Left ventricle myocardium inferior (tissue), 1 donor: ENCODE results near the gene MCM7. TPM values are rescaled to one million over a fixed set of nuclear protein-coding genes. Genes with fewer than 3 reads are reported as not detected.

ENCODE experiments used
- DNase-seq: peaks from one replicate; pipeline ENCODE4 v3.0.0-alpha.2; 2020
- H3K27ac ChIP-seq: fragments of 200-600 bp; replicated peaks from 2 replicates; pipeline ENCODE4 v1.8.0; 2021
- H3K27me3 ChIP-seq: fragments of 200-600 bp; 2 replicates; pipeline ENCODE4 v1.8.0; 2021; ENCODE audit warnings: low read depth
- H3K36me3 ChIP-seq: fragments of 200-600 bp; 2 replicates; pipeline ENCODE4 v1.8.0; 2021
- H3K4me1 ChIP-seq: fragments of 200-600 bp; 2 replicates; pipeline ENCODE4 v1.8.0; 2021
- H3K4me3 ChIP-seq: fragments of 200-600 bp; 2 replicates; pipeline ENCODE4 v1.8.0; 2021; ENCODE audit warnings: mild to moderate bottlenecking, moderate library complexity
- H3K9me3 ChIP-seq: fragments of 200-600 bp; replicated peaks from 2 replicates; pipeline ENCODE4 v1.8.0; 2021
- CTCF ChIP-seq: fragments of 200-600 bp; IDR thresholded peaks from 2 replicates; pipeline ENCODE4 v1.8.0; 2021; ENCODE audit warnings: antibody characterized with exemption, mild to moderate bottlenecking, borderline replicate concordance
- intact Hi-C: fragments of 100-400 bp; cut with micrococcal nuclease; formaldehyde crosslinking; loops from one replicate; pipeline ENCODE4 v1.11.0; 2022
- total RNA-seq: library from RNA; stranded (reverse); fragmentation: NEBNext Ultra II Directional; extraction: Animal tissue kit (Norgen Biotek cat#: 25700); gene quantifications from one replicate; pipeline ENCODE4 v1.2.1, GENCODE V29; 2021
- donor health status: DM: no; HTN: yes; CAD: no; lungs with severe emphysema.

The MCM7 gene
- total RNA-seq, 1 donor from 2014 or later: 21.1 TPM

GRCh38 chr7:100105534-100105933 is 4.3 kb upstream of the MCM7 start:
- Histone ChIP-seq H3K9me3 (no peaks in the 10 kb centered on the region), H3K4me3 (no peak overlapping the region), H3K4me1 (peaks cover 18% of the 10 kb centered on the region), H3K27me3 (no peaks in the 10 kb centered on the region), H3K36me3 (peaks cover 75% of the 10 kb centered on the region), H3K27ac (no peak overlapping the region)
- intact Hi-C loops: no loop called here
- TF ChIP-seq CTCF: no peak
- no peak for DNase-seq

- H3K4me3 ChIP-seq: no peak overlapping the region
- H3K4me1 ChIP-seq: peaks cover 37% of the 10 kb centered on the region
- no peak overlapping the region for H3K27ac ChIP-seq
- H3K9me3 ChIP-seq: no peaks in the 10 kb centered on the region
- no peak for DNase-seq
- H3K36me3 ChIP-seq: peaks cover 65% of the 10 kb centered on the region
- intact Hi-C loops: no loop called here
- TF ChIP-seq CTCF: no peak
- no peaks in the 10 kb centered on the region for H3K27me3 ChIP-seq
Observed at GRCh38 chr7:100102950-100103840, 2.0 kb upstream of the MCM7 start.

GRCh38 chr7:100100420-100101015 is 679 bp downstream of the MCM7 start:
- TF ChIP-seq CTCF: no peak
- DNase-seq: peak; percentile 92
- Histone ChIP-seq H3K4me1 (peaks cover 37% of the 10 kb centered on the region), H3K4me3 (peak overlapping the region; percentile 89), H3K27me3 (no peaks in the 10 kb centered on the region), H3K9me3 (no peaks in the 10 kb centered on the region), H3K27ac (peak overlapping the region; percentile 97), H3K36me3 (peaks cover 65% of the 10 kb centered on the region)
- intact Hi-C loops: no loop called here

- no peak for TF ChIP-seq CTCF
- Histone ChIP-seq H3K27me3 (no peaks in the 10 kb centered on the region), H3K4me1 (peaks cover 37% of the 10 kb centered on the region), H3K9me3 (no peaks in the 10 kb centered on the region), H3K4me3 (peak overlapping the region; percentile 89), H3K36me3 (peaks cover 66% of the 10 kb centered on the region), H3K27ac (no peak overlapping the region)
- intact Hi-C loops: no loop called here
- no peak for DNase-seq
Observed at GRCh38 chr7:100099452-100099851, 1.7 kb downstream of the MCM7 start.

- H3K4me1 ChIP-seq: peaks cover 38% of the 10 kb centered on the region
- no peaks in the 10 kb centered on the region for H3K9me3 ChIP-seq
- DNase-seq: no peak
- no peak for TF ChIP-seq CTCF
- peaks cover 69% of the 10 kb centered on the region for H3K36me3 ChIP-seq
- intact Hi-C loops: no loop called here
- H3K27me3 ChIP-seq: no peaks in the 10 kb centered on the region
- no peak overlapping the region for H3K27ac ChIP-seq
- H3K4me3 ChIP-seq: no peak overlapping the region
Observed at GRCh38 chr7:100098913-100099312, 2.3 kb downstream of the MCM7 start.
